Measurements from ENCODE around the gene MATN4.

DNA sequence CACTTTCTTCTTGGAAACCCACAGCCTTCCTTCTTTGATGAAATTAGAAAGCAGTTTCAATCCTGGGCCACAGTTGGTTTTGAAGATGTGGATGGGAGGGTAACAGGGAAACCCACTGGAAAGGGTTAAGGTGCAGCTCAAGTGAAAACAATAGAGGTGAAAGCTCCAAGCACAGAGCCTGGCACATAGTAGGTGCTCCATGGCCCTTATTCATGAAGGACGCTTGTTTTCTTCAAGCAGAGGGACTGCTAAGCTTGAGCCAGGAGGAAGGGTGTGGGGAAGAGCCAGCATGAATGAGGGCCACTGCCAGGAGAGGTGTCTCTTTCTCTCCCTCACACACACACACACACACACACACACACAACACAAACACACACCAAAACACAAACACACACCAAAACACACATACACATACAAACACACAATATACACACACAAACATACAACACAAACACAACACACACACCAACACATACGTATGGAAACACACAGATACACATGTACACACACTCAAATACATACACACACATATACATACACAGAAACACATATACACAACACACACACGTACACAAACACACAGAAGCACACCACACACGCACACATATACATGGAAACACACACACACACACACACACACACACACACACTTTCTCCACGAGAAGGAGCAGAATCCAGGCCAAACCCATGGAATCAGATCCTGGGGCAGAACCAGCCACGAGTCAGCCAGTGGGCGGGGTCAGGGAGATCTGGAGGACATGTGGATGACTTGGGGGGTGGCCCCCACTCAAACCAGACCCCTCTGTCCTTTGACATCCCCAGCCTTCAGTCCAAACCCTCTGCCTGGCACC lies 25.2 kb downstream of the MATN4 start:
- TF ChIP-seq, protein P1, sequence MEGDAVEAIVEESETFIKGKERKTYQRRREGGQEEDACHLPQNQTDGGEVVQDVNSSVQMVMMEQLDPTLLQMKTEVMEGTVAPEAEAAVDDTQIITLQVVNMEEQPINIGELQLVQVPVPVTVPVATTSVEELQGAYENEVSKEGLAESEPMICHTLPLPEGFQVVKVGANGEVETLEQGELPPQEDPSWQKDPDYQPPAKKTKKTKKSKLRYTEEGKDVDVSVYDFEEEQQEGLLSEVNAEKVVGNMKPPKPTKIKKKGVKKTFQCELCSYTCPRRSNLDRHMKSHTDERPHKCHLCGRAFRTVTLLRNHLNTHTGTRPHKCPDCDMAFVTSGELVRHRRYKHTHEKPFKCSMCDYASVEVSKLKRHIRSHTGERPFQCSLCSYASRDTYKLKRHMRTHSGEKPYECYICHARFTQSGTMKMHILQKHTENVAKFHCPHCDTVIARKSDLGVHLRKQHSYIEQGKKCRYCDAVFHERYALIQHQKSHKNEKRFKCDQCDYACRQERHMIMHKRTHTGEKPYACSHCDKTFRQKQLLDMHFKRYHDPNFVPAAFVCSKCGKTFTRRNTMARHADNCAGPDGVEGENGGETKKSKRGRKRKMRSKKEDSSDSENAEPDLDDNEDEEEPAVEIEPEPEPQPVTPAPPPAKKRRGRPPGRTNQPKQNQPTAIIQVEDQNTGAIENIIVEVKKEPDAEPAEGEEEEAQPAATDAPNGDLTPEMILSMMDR (IDR thresholded peaks at IDR 0.05), result no peak
- TF ChIP-seq POLR2A (IDR thresholded peaks at IDR 0.05) (no peak), POLR2AphosphoS5 (IDR thresholded peaks at IDR 0.05) (no peak), EP300 (IDR thresholded peaks at IDR 0.05; ENCODE audit: low read depth) (no peak)

All from transverse colon (tissue), 4 donors.